Embryonic facial prominence (tissue), 1 donor: Measurements from ENCODE around the gene THSD8.
"Not testable (repeated sequence)": the region's sequence is repeated elsewhere in the genome, so short reads cannot be mapped to it uniquely, and the experiment has no call there.

Experiments
- DNase-seq: peaks from one replicate; pipeline ENCODE4 v3.0.0-alpha.2; 2016; ENCODE audit errors: extremely low spot score

The THSD8 gene

GRCh38 chr19:12792051-12792852 lies 9.6 kb upstream of the THSD8 start:
- DNase-seq: no peak

DNA sequence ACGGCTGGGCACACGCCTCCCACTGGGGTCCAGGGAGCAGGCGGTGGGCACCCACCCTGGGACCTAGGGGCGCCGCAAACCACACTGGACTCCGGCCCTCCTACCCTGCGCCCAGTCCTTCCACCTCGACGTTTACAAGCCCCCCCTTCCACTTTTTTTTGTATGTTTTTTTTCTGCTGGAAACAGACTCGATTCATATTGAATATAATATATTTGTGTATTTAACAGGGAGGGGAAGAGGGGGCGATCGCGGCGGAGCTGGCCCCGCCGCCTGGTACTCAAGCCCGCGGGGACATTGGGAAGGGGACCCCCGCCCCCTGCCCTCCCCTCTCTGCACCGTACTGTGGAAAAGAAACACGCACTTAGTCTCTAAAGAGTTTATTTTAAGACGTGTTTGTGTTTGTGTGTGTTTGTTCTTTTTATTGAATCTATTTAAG lies 9.0 kb upstream of the THSD8 start:
- no peak for DNase-seq

GRCh38 chr19:12793290-12794195 lies 8.3 kb upstream of the THSD8 start:
- peak; percentile 86 for DNase-seq

DNA sequence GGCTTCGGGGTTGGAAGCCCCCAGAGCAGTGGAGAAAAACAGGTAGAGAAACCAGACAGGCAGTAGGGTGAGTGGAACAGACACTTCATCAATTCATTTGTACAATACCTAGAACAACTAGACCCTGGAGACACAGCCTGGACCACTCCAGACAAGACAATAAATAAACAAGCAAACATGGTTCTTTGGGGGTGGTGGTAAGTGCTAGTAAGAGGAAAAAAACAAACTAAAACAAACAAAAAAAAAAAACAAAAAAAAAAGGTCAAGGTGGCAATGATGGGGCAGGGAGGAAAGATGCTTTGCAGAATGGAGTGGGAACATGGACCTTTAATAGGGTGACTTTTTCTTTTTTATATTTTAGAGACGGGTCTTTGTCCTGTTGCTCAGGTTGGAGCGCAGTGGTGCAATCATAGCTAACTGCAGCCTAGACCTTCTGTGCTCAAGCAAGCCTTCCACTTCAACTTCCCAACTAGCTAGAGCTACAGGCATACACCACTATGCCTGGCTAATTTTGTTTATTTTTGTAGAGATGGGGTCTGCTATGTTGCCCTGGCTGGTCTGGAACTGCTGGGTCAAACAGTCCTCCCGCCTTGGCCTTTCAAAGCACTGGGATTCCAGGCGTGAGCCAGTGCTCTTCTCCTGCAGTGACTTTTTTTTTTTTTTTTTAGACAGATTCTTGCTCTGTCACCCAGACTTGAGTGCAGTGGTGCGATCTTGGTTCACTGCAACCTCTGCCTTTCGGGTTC lies 7.5 kb upstream of the THSD8 start:
- no peak for DNase-seq

- DNase-seq: no peak
Measured at GRCh38 chr19:12794971-12795381, 6.9 kb upstream of the THSD8 start.

DNA sequence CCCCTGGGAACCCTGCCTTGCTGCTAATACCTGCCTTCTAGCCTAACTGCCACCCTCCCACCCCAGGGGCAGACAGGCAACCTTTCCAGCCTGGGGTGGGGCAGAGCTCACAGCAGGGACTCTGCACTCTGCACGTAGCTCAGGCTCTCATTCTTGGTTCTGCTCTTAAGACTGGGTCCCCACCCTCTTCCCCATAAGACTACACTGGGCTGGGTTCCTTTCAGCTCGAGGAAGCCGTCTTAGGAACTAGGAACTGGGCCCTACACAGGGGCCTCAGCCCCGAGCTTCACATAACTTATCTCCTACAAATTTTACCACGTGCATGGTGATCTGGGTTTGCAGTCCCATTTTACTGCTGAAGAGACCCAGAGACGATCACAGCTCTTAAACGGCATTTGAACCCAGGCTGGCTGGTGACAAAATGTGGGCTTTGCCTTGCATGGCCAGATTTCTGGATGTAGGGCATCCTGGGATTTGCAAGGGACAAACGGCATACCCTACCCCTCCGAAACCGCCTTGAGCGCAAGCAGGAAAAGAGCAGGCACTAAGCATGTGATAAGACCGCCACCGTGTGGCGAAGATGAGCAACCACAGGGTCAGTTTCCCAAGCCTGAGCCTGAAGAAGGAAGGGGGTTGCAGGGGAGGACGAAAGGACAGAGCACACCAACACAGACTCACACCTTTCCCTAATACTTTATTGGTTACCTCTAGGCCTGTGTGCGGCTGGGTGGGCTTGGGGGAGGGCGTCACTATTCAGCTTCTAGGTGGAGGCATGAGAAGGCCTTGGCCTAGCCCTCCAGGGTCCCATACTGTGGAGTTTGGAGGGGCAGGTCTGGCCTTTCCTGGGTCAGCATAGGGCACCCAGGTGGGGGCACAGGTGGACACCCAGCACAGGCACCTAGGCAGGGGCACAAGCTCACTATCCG lies 5.5 kb upstream of the THSD8 start:
- DNase-seq: no peak

GRCh38 chr19:12797141-12797587 lies 4.7 kb upstream of the THSD8 start:
- DNase-seq: no peak

GRCh38 chr19:12797607-12798006 lies 4.3 kb upstream of the THSD8 start:
- not testable (repeated sequence) for DNase-seq

GRCh38 chr19:12799742-12800465 lies 2.0 kb upstream of the THSD8 start:
- DNase-seq: no peak

DNA sequence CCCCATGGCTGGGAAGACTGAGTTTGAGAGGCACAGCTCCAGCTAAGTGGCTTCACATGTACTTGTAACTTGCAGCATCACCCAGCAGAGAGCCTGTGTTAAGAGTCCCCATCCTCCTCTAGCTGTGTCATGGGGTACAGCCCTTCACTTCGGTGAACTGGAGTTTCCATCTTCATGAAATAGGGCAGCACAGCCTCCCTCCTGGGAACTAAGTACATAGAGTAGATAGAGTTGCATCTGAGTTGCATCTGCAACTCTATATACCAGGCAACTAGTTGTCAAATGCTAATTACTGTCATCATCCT lies 1.5 kb upstream of the THSD8 start:
- no peak for DNase-seq

DNA sequence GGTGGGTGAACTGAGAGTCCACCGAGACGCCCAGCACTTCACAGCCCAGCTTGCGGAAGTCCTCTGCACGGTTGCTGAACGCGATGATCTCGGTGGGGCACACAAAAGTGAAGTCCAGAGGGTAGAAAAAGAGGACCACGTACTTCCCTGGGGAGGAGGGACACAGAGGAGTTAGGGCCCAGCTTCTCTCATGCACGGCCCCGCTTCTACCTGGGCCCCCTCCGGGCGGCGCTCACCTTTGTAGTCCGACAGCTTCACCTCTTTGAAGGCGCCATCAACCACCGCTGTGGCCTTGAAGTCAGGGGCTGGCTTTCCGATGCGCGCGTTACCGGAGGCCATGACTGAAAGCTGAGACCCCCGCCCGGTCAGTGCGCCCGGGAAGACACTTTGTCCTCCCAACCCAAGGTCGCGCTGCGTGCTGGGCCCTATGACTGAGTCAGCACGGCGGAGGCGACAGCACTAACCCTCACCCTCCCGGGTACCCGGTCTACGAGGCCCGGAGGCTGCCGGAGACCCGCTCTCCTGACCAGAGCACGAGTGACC lies 875 bp upstream of the THSD8 start:
- no peak for DNase-seq

DNA sequence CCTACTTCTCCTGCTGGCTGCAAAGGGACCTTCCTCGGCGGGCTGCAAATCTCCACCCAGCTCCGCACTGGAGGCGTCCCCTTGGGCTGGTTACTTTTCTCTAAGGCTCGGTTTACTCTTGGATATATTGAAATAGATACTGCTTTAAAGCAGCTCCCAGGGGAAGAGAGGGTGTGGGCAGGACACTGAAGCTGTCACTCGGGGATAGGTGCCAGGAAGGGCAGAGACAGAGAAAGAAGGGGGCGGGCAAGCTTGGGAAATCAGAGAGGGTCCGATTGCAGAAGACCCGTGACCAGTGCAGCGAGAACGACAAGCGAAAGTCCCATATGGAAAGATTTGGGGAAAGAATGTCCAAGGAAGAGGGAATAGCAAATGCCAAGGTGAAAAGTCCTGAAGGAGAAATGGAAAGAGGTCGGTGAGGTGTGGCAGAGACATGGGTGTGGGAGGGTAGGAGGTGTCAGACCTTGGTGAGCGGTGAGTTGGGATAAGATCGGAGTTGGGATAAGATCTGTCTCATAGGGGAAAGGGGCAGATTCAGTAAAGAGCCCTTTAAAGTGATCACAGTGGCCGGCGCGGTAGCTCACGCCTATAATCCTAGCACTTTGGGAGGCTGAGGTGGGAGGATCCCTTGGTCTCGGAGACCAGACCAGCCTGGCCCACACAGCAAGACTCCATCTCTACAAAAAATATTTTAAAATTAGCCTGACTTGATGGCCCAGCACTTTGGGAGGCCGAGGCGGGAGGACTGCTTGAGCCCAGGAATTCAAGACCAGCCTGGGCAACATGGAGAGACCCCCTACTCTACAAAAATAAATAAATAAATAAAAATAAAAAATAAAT lies 618 bp downstream of the THSD8 start:
- DNase-seq: no peak

- no peak for DNase-seq
Measured at GRCh38 chr19:12804051-12804450, 2.2 kb downstream of the THSD8 start.

DNA sequence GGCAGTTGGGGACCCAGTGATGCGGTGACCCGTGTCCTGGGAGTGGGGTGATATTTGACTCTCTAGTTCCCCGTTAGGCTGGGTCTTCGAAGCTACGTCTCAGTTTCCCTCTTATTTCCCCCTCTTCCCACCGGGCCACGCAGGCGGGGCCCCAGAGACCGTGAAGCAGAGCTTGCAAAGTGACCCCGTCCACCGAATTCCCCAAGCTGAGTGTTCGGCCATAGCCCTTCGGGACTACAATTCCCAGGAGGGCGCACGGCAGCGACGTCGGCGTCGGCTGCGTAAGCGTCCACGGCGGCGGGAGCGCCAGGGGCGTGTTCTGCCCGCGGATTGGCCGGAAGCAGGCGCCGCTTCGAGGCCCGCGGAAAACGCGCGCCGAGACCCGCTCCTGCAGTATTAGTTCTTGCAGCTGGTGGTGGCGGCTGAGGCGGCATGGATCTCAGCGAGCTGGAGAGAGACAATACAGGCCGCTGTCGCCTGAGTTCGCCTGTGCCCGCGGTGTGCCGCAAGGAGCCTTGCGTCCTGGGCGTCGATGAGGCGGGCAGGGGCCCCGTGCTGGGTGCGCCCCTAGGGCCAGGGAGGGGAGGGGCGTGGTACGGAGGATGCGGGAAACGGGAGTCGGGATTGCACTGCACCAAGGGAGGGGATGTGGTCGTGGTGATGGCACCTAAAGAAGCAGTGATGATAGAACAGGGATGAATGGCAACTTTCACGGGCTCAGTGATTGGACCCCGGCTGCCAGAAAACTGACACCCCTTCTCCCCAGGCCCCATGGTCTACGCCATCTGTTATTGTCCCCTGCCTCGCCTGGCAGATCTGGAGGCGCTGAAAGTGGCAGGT lies 4.6 kb downstream of the THSD8 start, which contains the start of gene RNASEH2A:
RNASEH2A (plus strand) TSS at position 343 of the 840 bp plus-strand sequence; CDS start at position 433, 90 bp downstream.
- DNase-seq: peak; percentile 71

- DNase-seq: no peak
Measured at GRCh38 chr19:12815088-12815487, 13.2 kb downstream of the THSD8 start.

DNA sequence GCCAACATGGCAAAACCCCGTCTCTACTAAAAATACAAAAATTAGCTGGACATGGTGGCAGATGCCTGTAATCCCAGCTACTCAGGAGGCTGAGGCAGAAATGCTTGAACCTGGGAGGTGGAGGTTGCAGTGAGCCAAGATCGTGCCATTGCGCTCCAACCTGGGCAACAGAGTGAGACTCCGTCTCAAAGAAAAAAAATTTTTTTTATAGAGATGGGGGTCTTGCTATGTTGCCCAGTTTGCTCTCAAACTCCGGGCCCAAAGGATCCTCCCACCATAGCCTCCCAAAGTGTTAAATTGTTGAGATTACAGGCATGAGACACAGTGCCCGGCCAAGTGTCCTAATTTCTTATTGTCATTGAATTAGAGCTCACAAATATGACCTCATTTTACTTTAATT lies 15.3 kb downstream of the THSD8 start:
- not testable (repeated sequence) for DNase-seq

DNA sequence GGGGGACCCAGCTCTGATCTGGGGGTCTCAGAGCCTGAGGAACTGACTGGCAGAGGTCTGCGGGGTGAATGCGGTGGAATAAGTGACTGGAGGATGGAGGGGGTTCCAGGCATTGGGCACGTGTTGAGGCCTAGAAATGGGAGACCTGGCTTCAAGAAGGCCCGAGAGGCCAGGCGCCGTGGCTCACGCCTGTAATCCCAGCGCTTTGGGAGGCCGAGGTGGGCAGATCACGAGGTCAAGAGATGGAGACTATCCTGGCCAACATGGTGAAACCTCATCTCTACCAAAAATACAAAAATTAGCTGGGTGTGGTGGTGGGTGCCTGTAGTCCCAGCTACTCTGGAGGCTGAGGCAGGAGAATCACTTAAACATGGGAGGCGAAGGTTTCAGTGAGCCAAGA lies 15.9 kb downstream of the THSD8 start:
- DNase-seq: not testable (repeated sequence)

DNA sequence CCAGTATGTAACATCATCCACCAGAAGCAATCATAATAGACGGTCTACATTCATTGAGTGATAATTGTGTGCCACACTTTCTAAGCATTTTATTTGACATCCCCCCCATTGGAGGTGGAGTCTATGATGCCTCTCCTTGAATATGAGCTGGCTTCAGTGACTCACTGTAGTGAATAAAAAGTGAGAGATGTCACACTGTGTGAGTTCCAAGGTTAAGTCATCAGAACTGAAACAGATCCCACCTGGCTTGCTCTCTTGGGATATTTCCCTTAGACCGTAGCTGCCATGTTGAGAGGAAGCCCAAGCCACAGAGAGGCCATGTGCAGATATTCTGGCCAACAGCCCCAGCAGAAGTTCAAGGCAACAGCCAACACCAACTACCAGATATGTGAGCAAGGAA lies 19.9 kb downstream of the THSD8 start:
- DNase-seq: no peak
